Vagina (tissue), 2 donors: ENCODE measurements around the gene PTH2. TPM values are rescaled to one million over a fixed set of nuclear protein-coding genes. Genes with fewer than 3 reads are reported as not detected.

Source experiments
- DNase-seq, 2 donors: peaks; one replicate each; pipeline ENCODE4 v3.0.0-alpha.2; 2017; ENCODE audit errors: extremely low spot score in 2 of 2
- H3K27ac ChIP-seq: fragments of 200-600 bp; sonication (generic); one replicate; pipeline ENCODE4 v1.5.1; 2019
- H3K27me3 ChIP-seq: fragments of 200-600 bp; sonication (generic); one replicate; pipeline ENCODE4 v1.5.1; 2019
- H3K36me3 ChIP-seq, 2 donors: fragments of 200-600 bp; sonication (generic); one replicate each; pipeline ENCODE4 v1.5.1; 2017 to 2019
- H3K4me1 ChIP-seq: fragments of 200-600 bp; sonication (generic); one replicate; pipeline ENCODE4 v1.5.1; 2019
- H3K4me3 ChIP-seq, 2 donors: fragments of 200-600 bp; sonication (generic); 1 replicate in 1 of 2; 2 replicates in 1 of 2; pipeline ENCODE4 v1.5.1; 2016 to 2019
- H3K9me3 ChIP-seq: fragments of 200-600 bp; sonication (generic); one replicate; pipeline ENCODE4 v1.5.1; 2019
- CTCF ChIP-seq, 3 experiments: fragments of 450-650 bp in 2 of 3; fragments of 200-600 bp in 1 of 3; sonication (generic) in 1 of 3; IDR thresholded peaks; one replicate each; pipeline ENCODE4 v1.5.1; 2017 to 2019; ENCODE audit warnings: antibody characterized with exemption in 3 of 3, mild to moderate bottlenecking in 2 of 3, moderate library complexity in 2 of 3
- POLR2A ChIP-seq, 2 donors: fragments of 450-650 bp; IDR thresholded peaks; one replicate each; pipeline ENCODE4 v1.6.1; 2017; ENCODE audit warnings: antibody characterized with exemption in 2 of 2, mild to moderate bottlenecking in 2 of 2, moderate library complexity in 2 of 2
- POLR2AphosphoS5 ChIP-seq, 2 donors: sonication (generic); formaldehyde crosslinking; IDR thresholded peaks; one replicate each; pipeline ENCODE4 v1.9.0; 2017; ENCODE audit warnings: antibody characterized with exemption in 2 of 2, mild to moderate bottlenecking in 2 of 2, low read depth in 1 of 2; ENCODE audit not compliant: insufficient read depth in 1 of 2
- intact Hi-C: fragments of 100-400 bp; cut with DNase I; formaldehyde crosslinking; loops from one replicate; pipeline ENCODE4 v1.15.1; 2023
- total RNA-seq: library from RNA; depleted of rRNA; stranded (reverse); fragments of >200 nt; gene quantifications from one replicate; pipeline ENCODE4 v1.2.3, GENCODE V29; 2016

Gene PTH2
- total RNA-seq, 1 donor from 2014 or later, result not detected

GRCh38 chr19:49408816-49409440, 14.3 kb downstream of the PTH2 start:
- no peaks in the 10 kb centered on the region for H3K4me1 ChIP-seq
- intact Hi-C loops, result no loop called here
- no peak for TF ChIP-seq POLR2A (IDR thresholded peaks at IDR 0.05)
- TF ChIP-seq CTCF (IDR thresholded peaks at IDR 0.05), result no peak
- no peak for TF ChIP-seq POLR2AphosphoS5 (IDR thresholded peaks at IDR 0.05; ENCODE audit: insufficient read depth in 1 of 2, low read depth in 1 of 2)
- no peak for DNase-seq
- no peaks in the 10 kb centered on the region for H3K9me3 ChIP-seq
- H3K27me3 ChIP-seq, result no peaks in the 10 kb centered on the region
- H3K36me3 ChIP-seq, result no peaks in the 10 kb centered on the region
- H3K27ac ChIP-seq, result no peak overlapping the region
- H3K4me3 ChIP-seq, result no peak overlapping the region

- no peaks in the 10 kb centered on the region for H3K4me1 ChIP-seq
- DNase-seq, result no peak
- no peak overlapping the region for H3K27ac ChIP-seq
- no peak overlapping the region for H3K4me3 ChIP-seq
- TF ChIP-seq POLR2AphosphoS5 (IDR thresholded peaks at IDR 0.05; ENCODE audit: insufficient read depth in 1 of 2, low read depth in 1 of 2), result no peak
- TF ChIP-seq CTCF (IDR thresholded peaks at IDR 0.05), result no peak
- no peak for TF ChIP-seq POLR2A (IDR thresholded peaks at IDR 0.05)
- intact Hi-C loops, result no loop called here
- H3K27me3 ChIP-seq, result no peaks in the 10 kb centered on the region
- H3K9me3 ChIP-seq, result no peaks in the 10 kb centered on the region
- H3K36me3 ChIP-seq, result no peaks in the 10 kb centered on the region
Observed at GRCh38 chr19:49407482-49408015, 15.7 kb downstream of the PTH2 start.

GRCh38 chr19:49407079-49407478, 16.2 kb downstream of the PTH2 start:
- Histone ChIP-seq H3K27me3 (no peaks in the 10 kb centered on the region), H3K4me1 (no peaks in the 10 kb centered on the region), H3K36me3 (no peaks in the 10 kb centered on the region), H3K4me3 (no peak overlapping the region), H3K27ac (no peak overlapping the region), H3K9me3 (no peaks in the 10 kb centered on the region)
- intact Hi-C loops, result no loop called here
- TF ChIP-seq POLR2A (IDR thresholded peaks at IDR 0.05) (no peak), CTCF (IDR thresholded peaks at IDR 0.05) (no peak), POLR2AphosphoS5 (IDR thresholded peaks at IDR 0.05; ENCODE audit: insufficient read depth in 1 of 2, low read depth in 1 of 2) (no peak)
- DNase-seq, result no peak

- TF ChIP-seq POLR2AphosphoS5 (IDR thresholded peaks at IDR 0.05; ENCODE audit: insufficient read depth in 1 of 2, low read depth in 1 of 2) (no peak), POLR2A (IDR thresholded peaks at IDR 0.05) (no peak), CTCF (IDR thresholded peaks at IDR 0.05) (no peak)
- Histone ChIP-seq H3K4me1 (no peaks in the 10 kb centered on the region), H3K4me3 (no peak overlapping the region), H3K9me3 (no peaks in the 10 kb centered on the region), H3K36me3 (no peaks in the 10 kb centered on the region), H3K27me3 (no peaks in the 10 kb centered on the region), H3K27ac (no peak overlapping the region)
- no peak for DNase-seq
- intact Hi-C loops, result no loop called here
Observed at GRCh38 chr19:49403404-49404187, 19.6 kb downstream of the PTH2 start.

GRCh38 chr19:49400029-49400428, 23.2 kb downstream of the PTH2 start:
- intact Hi-C loops, result no loop called here
- H3K4me1 ChIP-seq, result no peaks in the 10 kb centered on the region
- no peak overlapping the region for H3K27ac ChIP-seq
- TF ChIP-seq CTCF (IDR thresholded peaks at IDR 0.05), result no peak
- no peak for TF ChIP-seq POLR2AphosphoS5 (IDR thresholded peaks at IDR 0.05; ENCODE audit: insufficient read depth in 1 of 2, low read depth in 1 of 2)
- TF ChIP-seq POLR2A (IDR thresholded peaks at IDR 0.05), result no peak
- H3K36me3 ChIP-seq, result no peaks in the 10 kb centered on the region
- no peak overlapping the region for H3K4me3 ChIP-seq
- no peaks in the 10 kb centered on the region for H3K27me3 ChIP-seq
- no peaks in the 10 kb centered on the region for H3K9me3 ChIP-seq
- DNase-seq, result no peak
